Renal cortical epithelial cell (primary cell): Measurements from ENCODE around the gene FGF11. TPM values are rescaled to one million over a fixed set of nuclear protein-coding genes. Genes with fewer than 3 reads are reported as not detected.

Experiments
- DNase-seq: peaks from one replicate; pipeline ENCODE4 v3.0.0-alpha.2; 2011; ENCODE audit warnings: low read depth
- total RNA-seq: library from RNA; depleted of rRNA; stranded (reverse); fragments of >200 nt; gene quantifications from 2 replicates; pipeline ENCODE4 v1.2.3, GENCODE V29; 2014

FGF11 gene
- total RNA-seq, 1 donor from 2014 or later, result 10.7 TPM

DNA sequence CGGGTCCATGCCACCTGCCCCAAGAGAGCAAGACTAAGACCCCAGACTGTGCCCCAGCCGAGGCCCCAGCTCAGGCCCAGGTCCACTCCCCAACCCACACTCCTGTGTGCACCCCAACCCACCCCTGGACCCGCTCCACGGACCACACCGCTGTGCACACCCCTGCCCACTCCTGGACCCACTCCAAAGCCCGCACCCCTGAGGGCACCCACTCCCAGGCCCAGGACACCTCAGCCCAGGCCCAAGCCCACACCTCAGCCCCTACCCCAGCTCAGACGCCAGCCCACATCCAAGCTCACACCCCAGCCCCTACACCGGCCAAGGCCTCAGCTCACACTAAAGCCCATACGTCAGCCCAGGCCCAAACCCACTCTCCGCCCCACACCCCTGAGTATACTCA is 9.6 kb upstream of the FGF11 start:
- no peak for DNase-seq

- DNase-seq, result no peak
Measured at GRCh38 chr17:7431231-7431630, 8.1 kb upstream of the FGF11 start.

- DNase-seq, result no peak
Measured at GRCh38 chr17:7432296-7432695, 7.0 kb upstream of the FGF11 start.

DNA sequence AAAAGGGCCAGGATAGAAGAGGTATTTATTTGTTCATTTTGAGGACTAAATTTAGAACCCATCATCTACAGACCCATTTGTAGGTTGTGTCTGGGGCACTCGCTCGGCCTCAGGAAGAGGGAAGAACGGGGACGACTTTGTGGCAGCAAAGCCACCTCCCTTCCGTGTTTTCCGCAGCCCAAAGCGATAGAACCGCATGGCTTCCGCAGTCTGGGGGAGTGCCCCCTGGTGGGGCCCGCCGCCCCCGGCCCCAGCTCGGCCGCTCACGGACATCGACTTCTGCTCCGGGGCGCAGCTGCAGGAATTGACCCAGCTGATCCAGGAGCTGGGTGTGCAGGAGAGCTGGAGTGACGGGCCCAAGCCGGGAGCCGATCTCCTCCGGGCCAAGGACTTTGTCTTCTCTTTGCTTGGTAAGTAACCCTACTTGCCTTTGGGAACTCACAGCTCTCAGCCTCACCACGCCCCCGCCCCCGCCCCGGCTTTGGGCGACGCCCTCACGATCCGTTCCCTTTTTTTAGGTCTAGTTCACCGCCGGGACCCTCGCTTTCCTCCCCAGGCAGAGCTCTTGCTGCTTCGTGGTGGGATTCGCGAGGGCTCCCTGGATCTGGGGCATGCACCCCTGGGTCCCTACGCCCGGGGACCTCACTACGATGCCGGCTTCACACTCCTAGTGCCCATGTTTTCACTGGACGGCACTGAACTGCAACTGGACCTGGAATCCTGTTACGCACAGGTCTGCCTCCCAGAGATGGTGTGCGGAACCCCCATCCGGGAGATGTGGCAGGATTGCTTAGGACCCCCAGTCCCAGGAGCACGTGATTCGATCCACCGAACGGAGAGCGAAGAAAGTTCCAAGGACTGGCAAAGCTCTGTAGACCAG is 3.4 kb upstream of the FGF11 start:
- peak; percentile 28 for DNase-seq

DNA sequence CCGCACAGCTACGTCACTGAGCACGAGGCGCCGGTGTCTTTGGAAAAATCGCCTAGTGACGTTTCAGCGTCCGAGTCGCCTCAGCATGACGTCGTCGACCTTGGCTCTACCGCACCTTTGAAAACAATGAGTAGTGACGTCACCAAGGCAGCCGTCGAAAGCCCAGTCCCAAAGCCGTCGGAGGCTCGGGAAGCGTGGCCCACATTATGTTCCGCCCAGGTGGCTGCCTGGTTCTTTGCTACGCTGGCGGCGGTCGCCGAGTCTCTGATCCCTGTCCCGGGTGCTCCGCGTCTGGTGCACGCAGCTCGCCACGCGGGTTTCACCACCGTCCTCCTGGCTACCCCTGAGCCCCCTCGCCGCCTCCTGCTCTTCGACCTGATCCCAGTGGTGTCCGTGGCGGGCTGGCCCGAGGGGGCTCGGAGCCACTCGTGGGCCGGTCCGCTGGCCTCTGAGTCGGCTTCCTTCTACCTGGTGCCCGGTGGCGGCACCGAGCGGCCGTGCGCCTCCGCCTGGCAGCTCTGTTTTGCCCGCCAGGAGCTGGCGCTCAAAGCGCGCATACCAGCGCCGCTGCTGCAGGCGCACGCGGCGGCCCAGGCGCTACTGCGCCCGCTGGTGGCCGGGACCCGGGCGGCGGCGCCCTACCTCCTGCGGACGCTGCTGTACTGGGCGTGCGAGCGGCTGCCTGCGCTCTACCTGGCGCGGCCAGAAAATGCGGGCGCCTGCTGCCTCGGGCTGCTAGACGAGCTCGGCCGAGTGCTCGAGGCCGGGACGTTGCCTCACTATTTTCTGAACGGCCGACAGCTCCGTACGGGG is 2.5 kb upstream of the FGF11 start:
- peak; percentile 64 for DNase-seq

- DNase-seq, result no peak
Measured at GRCh38 chr17:7437369-7437863, 1.9 kb upstream of the FGF11 start.

DNA sequence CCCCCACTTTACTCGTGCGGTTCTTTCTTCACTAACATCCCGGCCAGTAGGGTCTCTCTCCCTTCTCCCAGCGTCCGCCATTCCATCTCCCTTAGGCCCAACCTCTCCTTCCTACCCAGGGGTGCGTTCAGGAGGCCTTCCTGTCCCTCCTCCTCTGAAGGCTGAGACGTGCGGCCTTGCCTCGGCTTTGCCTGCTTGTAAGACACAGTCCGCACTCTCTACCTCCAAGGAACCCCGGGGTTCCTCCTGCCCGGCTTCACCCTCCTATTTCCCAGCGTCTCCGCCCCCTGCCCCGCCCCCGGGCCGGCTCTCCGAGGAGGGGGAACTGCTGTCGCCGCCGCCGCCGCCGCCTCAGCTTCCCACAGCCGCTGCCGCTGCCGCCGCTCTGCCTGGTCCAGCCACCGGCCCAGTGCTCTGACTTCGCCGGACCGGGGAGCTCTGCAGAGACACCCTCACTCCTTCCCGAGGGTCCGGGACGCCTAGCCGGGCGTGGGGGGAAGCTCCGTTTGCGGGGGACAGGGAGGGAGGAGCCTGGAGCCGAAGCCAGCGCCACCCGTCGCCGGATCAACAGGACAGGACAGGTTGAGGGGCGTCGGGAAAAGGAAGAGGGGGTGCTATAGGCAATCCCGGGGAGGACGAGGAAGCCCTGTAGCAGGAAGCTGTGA is 1.2 kb upstream of the FGF11 start:
- no peak for DNase-seq

- no peak for DNase-seq
Measured at GRCh38 chr17:7438656-7439460, 454 bp upstream of the FGF11 start.

- DNase-seq, result peak; percentile 19
Measured at GRCh38 chr17:7440113-7440833, 961 bp downstream of the FGF11 start.

DNA sequence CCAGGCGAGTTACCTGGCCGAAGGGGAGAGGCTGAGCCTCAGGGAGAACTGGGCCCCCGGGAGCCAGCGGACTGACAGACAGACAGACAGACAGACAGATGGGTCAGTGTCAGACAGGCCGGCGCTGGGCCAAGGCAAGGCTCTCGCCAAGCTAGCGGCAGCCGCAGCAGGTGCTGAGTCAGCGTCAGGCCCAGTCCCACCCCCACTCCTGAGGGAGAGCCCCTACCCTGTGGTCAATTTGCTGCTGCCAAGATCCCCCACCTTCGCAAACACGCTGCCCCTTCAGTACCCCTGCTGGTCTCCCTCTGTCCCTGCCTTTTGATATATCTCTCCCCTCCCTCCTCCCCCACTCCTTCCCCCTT is 1.5 kb downstream of the FGF11 start:
- DNase-seq, result peak; percentile 33

GRCh38 chr17:7441266-7441665 is 2.0 kb downstream of the FGF11 start:
- no peak for DNase-seq

DNA sequence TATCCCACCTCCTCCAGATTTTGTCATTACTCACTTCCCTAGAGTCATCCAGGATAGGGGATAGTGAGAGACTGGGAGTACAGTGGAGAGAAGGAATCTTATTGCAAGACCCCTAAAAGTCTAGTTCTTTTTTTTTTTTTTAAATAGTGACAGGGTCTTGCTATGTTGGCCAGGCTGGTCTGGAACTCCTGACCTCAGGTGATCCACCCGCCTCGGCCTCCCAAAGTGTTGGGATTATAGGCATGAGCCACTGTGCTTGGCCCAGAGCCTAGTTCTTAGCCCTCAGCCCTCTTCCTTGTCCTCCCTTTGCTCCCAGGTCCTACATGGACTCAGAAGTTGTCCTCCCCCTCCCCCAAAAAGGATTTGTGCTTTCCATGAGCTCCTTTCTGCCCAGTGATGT is 2.8 kb downstream of the FGF11 start:
- DNase-seq, result no peak

DNA sequence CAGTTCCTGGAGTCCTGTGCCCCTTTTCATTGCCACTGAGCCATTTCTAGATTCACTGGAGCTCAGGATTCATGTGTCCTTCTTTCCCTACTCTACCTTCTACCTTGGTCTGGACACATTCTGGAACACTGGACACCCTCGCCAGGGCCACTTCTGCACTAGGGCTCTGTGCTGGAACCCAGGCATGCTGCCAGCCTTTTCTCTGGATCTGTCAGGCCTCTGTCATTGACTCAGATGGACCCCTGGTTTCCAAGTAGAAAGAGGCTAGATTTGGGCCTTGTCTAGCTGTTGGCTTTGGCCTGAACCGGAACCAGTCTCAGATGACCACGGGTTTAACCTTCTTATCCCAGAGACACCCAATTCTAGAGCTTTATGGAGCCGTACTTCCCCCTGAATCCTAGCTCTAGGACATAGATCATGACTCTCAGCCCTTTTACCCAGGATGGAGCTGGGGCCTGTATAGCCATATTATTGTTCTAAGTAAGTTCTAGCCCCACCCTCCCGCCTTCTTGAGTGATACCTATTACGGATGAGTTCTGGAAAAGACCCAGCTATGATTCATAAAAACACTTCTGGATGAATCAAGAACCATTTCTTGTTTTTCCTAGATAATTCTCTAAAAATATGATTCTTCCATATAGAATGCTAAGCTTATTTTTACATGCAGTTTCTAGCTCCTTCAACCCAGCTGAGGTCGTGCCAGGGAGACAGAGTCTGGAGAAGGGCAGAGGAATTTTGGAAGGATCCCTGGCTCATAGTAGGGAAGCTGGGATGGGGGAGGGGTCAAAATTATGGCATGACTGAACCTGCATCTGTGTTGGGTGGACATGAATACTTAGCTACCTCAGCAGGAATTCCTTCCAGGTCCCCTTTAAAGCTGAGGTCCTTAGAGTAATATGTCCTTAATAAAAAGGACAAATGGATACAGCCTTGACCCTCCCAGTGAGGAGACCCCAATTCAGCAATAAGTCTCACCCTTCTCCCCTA is 4.5 kb downstream of the FGF11 start:
- DNase-seq, result no peak

DNA sequence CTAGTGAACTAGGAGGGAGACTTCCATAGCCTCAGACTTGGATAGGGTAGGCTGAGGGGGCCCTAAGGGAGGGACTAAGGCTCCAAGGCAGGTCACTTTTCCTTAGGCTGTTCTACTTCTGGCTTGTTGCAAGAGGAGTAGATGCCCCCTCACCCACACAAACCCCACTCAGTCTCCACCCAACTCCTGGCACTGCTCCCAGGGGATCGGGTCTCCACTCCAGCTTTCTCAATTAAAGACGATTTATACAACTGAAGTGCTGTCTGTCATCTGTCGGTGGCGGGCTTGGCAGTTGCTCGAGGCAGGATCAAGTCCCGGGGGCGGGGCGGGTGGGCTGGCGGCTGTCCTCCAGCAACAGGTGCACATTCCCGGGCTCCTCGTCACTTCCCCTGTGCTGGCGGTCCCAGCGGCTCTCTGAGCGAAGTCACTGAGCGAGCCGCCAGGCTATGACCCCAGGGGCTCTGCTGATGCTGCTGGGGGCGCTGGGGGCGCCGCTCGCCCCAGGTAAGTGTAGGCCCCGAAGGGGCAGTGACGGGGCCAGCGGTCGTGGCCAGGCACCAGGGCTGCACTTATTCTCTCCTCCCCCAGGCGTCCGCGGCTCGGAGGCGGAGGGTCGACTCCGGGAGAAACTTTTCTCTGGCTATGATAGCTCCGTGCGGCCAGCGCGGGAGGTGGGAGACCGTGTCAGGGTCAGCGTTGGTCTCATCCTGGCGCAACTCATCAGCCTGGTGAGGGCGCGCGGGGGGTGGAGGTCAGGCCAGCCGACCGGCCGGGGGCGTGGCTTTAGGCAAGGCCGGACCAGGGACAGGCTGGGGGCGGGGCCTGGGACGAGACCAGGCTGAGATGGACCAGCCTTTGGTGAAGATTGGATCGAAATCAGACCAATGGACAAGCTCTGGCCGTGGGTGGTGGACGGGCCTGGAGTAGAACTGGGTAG is 5.6 kb downstream of the FGF11 start, which contains the start of gene CHRNB1:
Gene CHRNB1 (plus strand): TSS at position 380 of the 937 bp plus-strand sequence. CDS start 67 bp downstream, at position 447.
- peak; percentile 44 for DNase-seq

DNA sequence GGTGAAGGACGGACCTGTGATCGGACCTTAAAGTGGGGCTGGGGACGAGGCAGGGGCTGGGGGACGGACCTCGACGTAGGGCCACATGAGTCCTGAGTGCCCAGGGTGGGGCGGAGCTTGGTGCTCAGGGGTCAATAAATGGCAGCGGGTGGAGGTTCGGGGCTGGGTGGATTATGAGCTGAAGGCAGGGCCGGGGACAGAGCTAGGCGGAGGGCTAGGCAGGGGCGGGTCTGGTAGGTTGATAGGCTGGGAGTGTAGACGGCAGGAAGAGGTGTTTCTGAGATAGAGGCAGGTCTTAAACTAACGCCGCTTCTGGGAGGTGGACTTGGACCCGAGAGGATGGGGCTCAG is 6.3 kb downstream of the FGF11 start:
- peak; percentile 29 for DNase-seq

GRCh38 chr17:7448461-7448860 is 9.1 kb downstream of the FGF11 start:
- DNase-seq, result no peak

DNA sequence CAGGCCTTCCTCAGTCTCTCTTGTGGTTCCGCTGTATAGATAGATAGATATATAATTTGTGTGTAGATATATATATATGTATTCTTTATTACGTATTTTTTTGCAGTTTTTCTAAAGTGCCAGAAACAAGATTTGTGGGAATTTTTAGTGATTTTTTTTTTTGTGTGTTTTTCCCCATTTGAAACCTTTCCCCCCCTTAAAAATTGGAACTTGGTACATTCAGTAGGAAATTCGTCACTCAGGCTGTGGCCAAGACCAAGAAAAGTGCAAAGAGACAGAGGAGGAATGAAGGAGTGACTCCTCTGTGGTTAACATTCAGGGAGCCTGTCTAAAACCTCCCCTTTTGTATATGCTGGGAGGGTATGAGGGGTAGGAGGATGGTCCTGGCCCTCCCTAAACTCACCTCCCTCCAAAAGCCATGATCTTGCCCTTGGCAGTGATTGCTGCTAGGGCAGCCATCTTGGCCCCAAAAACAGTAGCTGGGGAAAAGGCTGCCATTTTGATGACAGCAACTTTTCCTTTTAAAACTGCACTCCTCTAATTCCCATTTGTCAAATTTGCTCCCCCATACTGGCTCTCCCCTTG is 20.7 kb downstream of the FGF11 start:
- no peak for DNase-seq
